22Rv1 (cell line): Measurements from ENCODE around the gene ARMC9.

ENCODE experiments used
- ZFX ChIP-seq: fragments of 450-650 bp; IDR thresholded peaks from 2 replicates; pipeline ENCODE4 v1.6.1; 2017; ENCODE audit warnings: antibody characterized with exemption, borderline replicate concordance
- TF ChIP-seq, protein P1 (sequence below): fragments of 450-650 bp; IDR thresholded peaks from 2 replicates; pipeline ENCODE4 v1.5.1; 2017; ENCODE audit warnings: mild to moderate bottlenecking

DNA sequence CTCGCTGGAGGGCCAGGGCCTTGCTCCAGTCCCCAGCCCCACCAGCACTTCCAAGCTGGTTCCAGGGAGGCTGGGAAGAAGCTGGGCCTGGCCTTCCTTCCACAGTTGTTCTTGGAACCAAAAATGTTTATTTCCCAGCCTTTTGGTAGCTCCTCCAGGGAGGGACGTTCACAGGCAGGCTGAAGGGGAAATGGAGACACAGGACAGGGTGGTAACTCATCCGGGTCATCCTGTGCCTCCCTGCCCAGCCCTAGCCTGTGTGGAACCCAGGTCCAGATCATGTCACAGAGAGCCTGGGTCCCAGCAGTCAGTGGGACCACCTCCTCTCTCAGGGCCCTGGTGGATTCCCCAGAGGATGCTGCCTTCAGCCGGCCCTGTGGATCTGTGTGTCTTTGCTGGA, 12.5 kb upstream of the ARMC9 start:
- TF ChIP-seq, protein P1, sequence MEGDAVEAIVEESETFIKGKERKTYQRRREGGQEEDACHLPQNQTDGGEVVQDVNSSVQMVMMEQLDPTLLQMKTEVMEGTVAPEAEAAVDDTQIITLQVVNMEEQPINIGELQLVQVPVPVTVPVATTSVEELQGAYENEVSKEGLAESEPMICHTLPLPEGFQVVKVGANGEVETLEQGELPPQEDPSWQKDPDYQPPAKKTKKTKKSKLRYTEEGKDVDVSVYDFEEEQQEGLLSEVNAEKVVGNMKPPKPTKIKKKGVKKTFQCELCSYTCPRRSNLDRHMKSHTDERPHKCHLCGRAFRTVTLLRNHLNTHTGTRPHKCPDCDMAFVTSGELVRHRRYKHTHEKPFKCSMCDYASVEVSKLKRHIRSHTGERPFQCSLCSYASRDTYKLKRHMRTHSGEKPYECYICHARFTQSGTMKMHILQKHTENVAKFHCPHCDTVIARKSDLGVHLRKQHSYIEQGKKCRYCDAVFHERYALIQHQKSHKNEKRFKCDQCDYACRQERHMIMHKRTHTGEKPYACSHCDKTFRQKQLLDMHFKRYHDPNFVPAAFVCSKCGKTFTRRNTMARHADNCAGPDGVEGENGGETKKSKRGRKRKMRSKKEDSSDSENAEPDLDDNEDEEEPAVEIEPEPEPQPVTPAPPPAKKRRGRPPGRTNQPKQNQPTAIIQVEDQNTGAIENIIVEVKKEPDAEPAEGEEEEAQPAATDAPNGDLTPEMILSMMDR, result no peak
- TF ChIP-seq ZFX, result no peak
